SH-SY5Y (cell line): ENCODE measurements around the gene NEU2.

Source experiments
- GATA2 ChIP-seq: IDR thresholded peaks from 2 replicates; pipeline ENCODE4 v1.6.1; 2011; ENCODE audit warnings: mild to moderate bottlenecking, low read depth, low read length
- GATA3 ChIP-seq: IDR thresholded peaks from 2 replicates; pipeline ENCODE4 v1.6.1; 2011; ENCODE audit warnings: low read depth, mild to moderate bottlenecking, low read length, moderate library complexity

DNA sequence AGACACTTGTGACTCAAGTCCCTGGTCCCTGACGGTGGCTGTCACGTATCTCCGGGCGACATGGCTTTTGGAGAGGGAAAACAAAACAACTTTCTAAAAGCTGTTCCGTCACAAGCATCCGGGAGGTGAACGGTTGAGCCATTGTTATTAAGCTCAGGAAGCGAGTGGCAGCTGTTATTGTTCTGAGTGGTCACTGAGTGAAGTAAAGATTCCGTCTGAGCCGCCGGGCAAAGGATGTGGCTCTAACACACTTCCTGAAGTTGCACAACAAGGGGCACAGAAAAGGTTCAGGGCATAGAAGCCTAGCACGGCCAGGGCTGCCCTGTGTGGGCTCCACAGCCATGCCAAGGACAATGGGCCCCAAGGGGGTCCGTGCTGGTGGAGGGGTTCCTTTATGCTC lies 52.0 kb downstream of the NEU2 start:
- TF ChIP-seq GATA2 (no peak), GATA3 (no peak)
